H1 (cell line): ENCODE data around the gene NEDD9. TPM values are rescaled to one million over a fixed set of nuclear protein-coding genes. Genes with fewer than 3 reads are reported as not detected.

ENCODE experiments used
- CTCF ChIA-PET: fragments of 300-600 bp; sonication (Branson Sonifier 250); formaldehyde crosslinking; loops from one replicate; lab custom pipeline; 2021; ENCODE audit not compliant: partially characterized antibody; lab: Charles Lee
- POLR2A ChIA-PET: fragments of 300-600 bp; sonication (Branson Sonifier 250); formaldehyde crosslinking; loops from one replicate; lab custom pipeline; 2021; ENCODE audit warnings: inconsistent platforms; ENCODE audit not compliant: partially characterized antibody; lab: Charles Lee
- DNase-seq, 2 experiments: peaks; one replicate each; pipeline versions ENCODE4 v3.0.0 to v3.0.0-alpha.2; 2010 to 2022; ENCODE audit warnings: low spot score in 2 of 2, low read depth in 1 of 2, mixed read lengths in 1 of 2
- FAIRE-seq: peaks from 2 replicates; lab custom pipeline; 2011; peaks lifted over from hg19 to GRCh38; lab: Jason Lieb, UNC
- H2AFZ ChIP-seq: 2 replicates; pipeline ENCODE4 v1.8.1; 2012; ENCODE audit warnings: low read length, inconsistent platforms
- H2AK5ac ChIP-seq: 2 replicates; pipeline ENCODE4 v1.6.1; 2013; ENCODE audit warnings: low read depth, low read length
- H2BK120ac ChIP-seq: replicated peaks from 2 replicates; pipeline ENCODE3; 2013; ENCODE audit warnings: low read depth, low read length, inconsistent platforms
- H2BK12ac ChIP-seq: 2 replicates; pipeline ENCODE4 v1.6.1; 2013; ENCODE audit warnings: low read depth, low read length
- H2BK15ac ChIP-seq: 2 replicates; pipeline ENCODE4 v1.6.1; 2013; ENCODE audit warnings: low read length
- H2BK20ac ChIP-seq: 2 replicates; pipeline ENCODE4 v1.6.1; 2013; ENCODE audit warnings: low read length
- H2BK5ac ChIP-seq: 2 replicates; pipeline ENCODE4 v1.6.1; 2013; ENCODE audit warnings: low read depth, low read length
- H3K14ac ChIP-seq: 2 replicates; pipeline ENCODE4 v1.6.1; 2013; ENCODE audit warnings: inconsistent platforms; ENCODE audit not compliant: insufficient read length
- H3K18ac ChIP-seq: 2 replicates; pipeline ENCODE4 v1.6.1; 2013; ENCODE audit warnings: low read length; ENCODE audit errors: extremely low read depth
- H3K23ac ChIP-seq: 2 replicates; pipeline ENCODE4 v1.6.1; 2013; ENCODE audit warnings: inconsistent platforms; ENCODE audit not compliant: insufficient read length
- H3K23me2 ChIP-seq: 2 replicates; pipeline ENCODE4 v1.6.1; 2013; ENCODE audit warnings: low read depth, low read length
- H3K27ac ChIP-seq: 2 replicates; pipeline ENCODE4 v1.6.1; 2011; ENCODE audit warnings: low read depth, low read length, inconsistent platforms
- H3K27me3 ChIP-seq, 4 experiments: replicated peaks in 1 of 4; 1 replicate in 1 of 4; 2 replicates in 3 of 4; pipeline versions ENCODE4 v1.6.1 to v1.8.1; 2011 to 2013; ENCODE audit warnings: low read length in 3 of 4, mild to moderate bottlenecking in 3 of 4, inconsistent platforms in 2 of 4, mixed read lengths in 2 of 4, moderate library complexity in 1 of 4; ENCODE audit not compliant: control insufficient read depth in 3 of 4, insufficient read depth in 3 of 4; ENCODE audit errors: extremely low read depth in 1 of 4
- H3K36me3 ChIP-seq, 4 experiments: 2 replicates each; pipeline versions ENCODE4 v1.6.1 to v1.8.1; 2011 to 2013; ENCODE audit warnings: mild to moderate bottlenecking in 4 of 4, low read length in 3 of 4, moderate library complexity in 2 of 4, control low read depth in 1 of 4, inconsistent platforms in 1 of 4; ENCODE audit not compliant: insufficient read depth in 4 of 4, control insufficient read depth in 2 of 4
- H3K4ac ChIP-seq: replicated peaks from 2 replicates; pipeline ENCODE3; 2013; ENCODE audit warnings: low read length, low read depth, mixed read lengths, inconsistent platforms; ENCODE audit not compliant: insufficient read length
- H3K4me1 ChIP-seq, 4 experiments: replicated peaks in 1 of 4; 1 replicate in 1 of 4; 2 replicates in 3 of 4; pipeline versions ENCODE4 v1.6.1 to v1.8.1; 2011 to 2013; ENCODE audit warnings: low read length in 3 of 4, inconsistent platforms in 2 of 4, mixed read lengths in 1 of 4; ENCODE audit not compliant: insufficient read depth in 4 of 4, control insufficient read depth in 3 of 4
- H3K4me2 ChIP-seq, 2 experiments: 2 replicates each; pipeline versions ENCODE4 v1.6.1 to v1.8.1; 2011 to 2013; ENCODE audit warnings: low read depth in 2 of 2, low read length in 2 of 2, control low read depth in 1 of 2, inconsistent platforms in 1 of 2, mild to moderate bottlenecking in 1 of 2; ENCODE audit not compliant: insufficient read depth in 1 of 2
- H3K4me3 ChIP-seq, 4 experiments: fragments of 200-600, 300-600 bp in 1 of 4; sonication (generic), shearing (Covaris generic), sonication (Bioruptor Twin) in 1 of 4; 2 replicates each; pipeline versions ENCODE4 v1.5.1 to v1.8.1; 2011 to 2016; ENCODE audit warnings: low read length in 4 of 4, low read depth in 3 of 4, control low read depth in 2 of 4, inconsistent platforms in 2 of 4, mild to moderate bottlenecking in 2 of 4, mixed read lengths in 1 of 4, moderate library complexity in 1 of 4; ENCODE audit not compliant: insufficient read depth in 2 of 4; ENCODE audit errors: extremely low read depth in 1 of 4
- H3K56ac ChIP-seq: replicated peaks from 2 replicates; pipeline ENCODE3; 2013; ENCODE audit warnings: low read depth, mild to moderate bottlenecking, mixed read lengths, low read length, inconsistent platforms; ENCODE audit not compliant: insufficient read length
- H3K79me1 ChIP-seq: 2 replicates; pipeline ENCODE4 v1.6.1; 2013; ENCODE audit warnings: low read depth, low read length, control low read depth
- H3K79me2 ChIP-seq, 2 experiments: 2 replicates each; pipeline versions ENCODE4 v1.6.1 to v1.8.1; 2012 to 2013; ENCODE audit warnings: low read length in 2 of 2, mild to moderate bottlenecking in 2 of 2, inconsistent platforms in 1 of 2; ENCODE audit not compliant: insufficient read depth in 2 of 2, control insufficient read depth in 1 of 2
- H3K9ac ChIP-seq, 4 experiments: replicated peaks in 1 of 4; 1 replicate in 1 of 4; 2 replicates in 3 of 4; pipeline versions ENCODE4 v1.6.1 to v1.8.1; 2011 to 2013; ENCODE audit warnings: low read depth in 3 of 4, low read length in 3 of 4, control low read depth in 2 of 4, mild to moderate bottlenecking in 2 of 4, moderate library complexity in 2 of 4, inconsistent platforms in 1 of 4; ENCODE audit errors: extremely low read depth in 1 of 4
- H3K9me3 ChIP-seq, 2 experiments: 2 replicates each; pipeline versions ENCODE4 v1.6.1 to v1.8.1; 2012 to 2013; ENCODE audit warnings: mild to moderate bottlenecking in 2 of 2, moderate library complexity in 2 of 2, control low read depth in 1 of 2, inconsistent platforms in 1 of 2, low read depth in 1 of 2, low read length in 1 of 2, mixed read lengths in 1 of 2; ENCODE audit not compliant: insufficient read depth in 2 of 2
- H4K20me1 ChIP-seq, 2 experiments: replicated peaks in 1 of 2; 2 replicates each; pipeline versions ENCODE3 to v1.8.1; 2011 to 2013; ENCODE audit warnings: inconsistent platforms in 2 of 2, low read length in 2 of 2, mild to moderate bottlenecking in 1 of 2; ENCODE audit not compliant: insufficient read depth in 2 of 2, control insufficient read depth in 1 of 2
- H4K5ac ChIP-seq: 2 replicates; pipeline ENCODE4 v1.6.1; 2013; ENCODE audit warnings: low read length, low read depth, mixed read lengths, inconsistent platforms; ENCODE audit not compliant: insufficient read length
- H4K8ac ChIP-seq: 2 replicates; pipeline ENCODE4 v1.8.0; 2013; ENCODE audit warnings: mild to moderate bottlenecking, moderate library complexity, low read length, inconsistent platforms; ENCODE audit not compliant: insufficient read depth; ENCODE audit errors: extremely low read depth
- H4K91ac ChIP-seq: replicated peaks from 2 replicates; pipeline ENCODE3; 2013; ENCODE audit warnings: low read length, mixed read lengths, inconsistent platforms; ENCODE audit not compliant: insufficient read length
- BRCA1 ChIP-seq: IDR thresholded peaks from 2 replicates; pipeline ENCODE4 v1.6.1; 2012; ENCODE audit warnings: low read depth, low read length, improper control_type of control experiment
- CEBPB ChIP-seq: IDR thresholded peaks from 2 replicates; pipeline ENCODE4 v1.6.1; 2012; ENCODE audit warnings: low read depth, low read length
- E2F6 ChIP-seq: IDR thresholded peaks from 2 replicates; pipeline ENCODE4 v1.6.1; 2012; ENCODE audit warnings: inconsistent platforms
- EP300 ChIP-seq, 2 experiments: IDR thresholded peaks; 1 replicate in 1 of 2; 2 replicates in 1 of 2; pipeline ENCODE4 v1.6.1; 2011 to 2012; ENCODE audit warnings: low read depth in 2 of 2, low read length in 2 of 2, mild to moderate bottlenecking in 2 of 2, borderline replicate concordance in 1 of 2, inconsistent platforms in 1 of 2, moderate library complexity in 1 of 2
- GTF2F1 ChIP-seq: IDR thresholded peaks from 2 replicates; pipeline ENCODE4 v1.6.1; 2012; ENCODE audit warnings: low read depth, low read length, improper control_type of control experiment, borderline replicate concordance
- SP1 ChIP-seq: IDR thresholded peaks from 2 replicates; pipeline ENCODE4 v1.6.1; 2011; ENCODE audit warnings: low read depth, low read length
- ZNF274 ChIP-seq: IDR thresholded peaks from 2 replicates; pipeline ENCODE4 v1.7.0; 2012; ENCODE audit warnings: low read length, borderline replicate concordance; ENCODE audit errors: extremely low read depth
- WGBS, 2 experiments: shearing (Covaris generic) in 1 of 2; methylation state at CpG; one replicate each; pipeline versions ENCODE4 v1.1.6 to v1.1.7; 2013 to 2015; ENCODE audit warnings: low lambda C conversion rate in 2 of 2, mixed read lengths in 2 of 2, inconsistent platforms in 1 of 2, low coverage in 1 of 2, missing lambda C conversion rate in 1 of 2; ENCODE audit not compliant: insufficient replicate concordance in 2 of 2, insufficient coverage in 1 of 2, insufficient read length in 1 of 2; ENCODE audit errors: extremely low coverage in 1 of 2, missing lambda C conversion rate in 1 of 2; 5-methylcytosine and 5-hydroxymethylcytosine counted together
- polyA plus RNA-seq, 7 experiments: library from polyadenylated mRNA; depleted of rRNA in 3 of 7; stranded (reverse) in 5 of 7; unstranded in 2 of 7; fragments of >200 nt in 5 of 7; fragments of 200-250 nt in 2 of 7; gene quantifications; 1 replicate in 5 of 7; 2 replicates in 1 of 7; 4 replicates in 1 of 7; pipeline versions ENCODE4 v1.2.1 to v1.2.3, GENCODE V29; 2011 to 2013; ENCODE audit warnings: missing spikeins in 2 of 7, mixed read lengths in 2 of 7
- total RNA-seq: library from RNA; stranded (reverse); fragmentation: NEBNext Ultra II Directional; extraction: Animal tissue kit (Norgen Biotek cat#: 25700); gene quantifications from 2 replicates; pipeline ENCODE4 v1.2.1, GENCODE V29; 2021
- TF ChIP-seq, protein P1 (sequence below): IDR thresholded peaks from 2 replicates; pipeline ENCODE4 v1.6.1; 2012; ENCODE audit warnings: low read length, inconsistent platforms

Gene NEDD9
- total and polyA plus RNA-seq, 2 of the 8 experiments (the other 6 are each of a cell fraction or from before 2014, with no cell fraction given), result 3.6 to 12.0 TPM

DNA sequence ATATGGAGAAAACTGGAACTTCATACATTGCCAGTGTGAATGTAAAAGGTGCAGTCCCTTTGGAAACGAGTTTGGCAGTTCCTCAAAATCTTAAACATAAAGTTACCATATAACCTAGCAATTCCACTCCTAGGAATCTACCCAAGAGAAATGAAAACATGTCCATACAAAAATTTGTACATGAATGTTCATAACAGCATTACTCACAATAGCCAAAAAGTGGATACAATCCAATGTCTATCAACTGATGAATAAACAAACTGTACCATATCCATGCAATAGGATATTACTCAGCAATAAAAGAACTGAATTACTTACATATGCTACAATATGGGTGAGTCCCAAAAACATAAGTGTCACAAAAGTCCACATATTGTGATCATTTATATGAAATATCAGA, 72.3 kb downstream of the NEDD9 start:
- Histone ChIP-seq H2BK15ac (no peak overlapping the region), H3K9ac (no peak overlapping the region), H3K23me2 (no peaks in the 10 kb centered on the region), H3K18ac (no peak overlapping the region), H3K79me1 (no peaks in the 10 kb centered on the region), H3K27me3 (no peaks in the 10 kb centered on the region), H3K36me3 (no peaks in the 10 kb centered on the region), H3K23ac (no peak overlapping the region), H2BK120ac (no peak overlapping the region), H4K5ac (no peak overlapping the region), H2BK20ac (0 out of 2 replicates have a peak overlapping the region, but pooled peaks have one; percentile 68), H4K8ac (no peak overlapping the region), H3K27ac (no peak overlapping the region), H4K20me1 (no peaks in the 10 kb centered on the region), H2AFZ (no peak overlapping the region), H2BK12ac (no peak overlapping the region), H3K4ac (no peak overlapping the region), H3K4me1 (no peaks in the 10 kb centered on the region; a peak in 1 of 7 replicates), H2BK5ac (no peak overlapping the region), H3K4me3 (no peak overlapping the region), H2AK5ac (no peak overlapping the region), H3K9me3 (no peaks in the 10 kb centered on the region), H3K79me2 (no peaks in the 10 kb centered on the region), H3K14ac (no peak overlapping the region), H3K56ac (no peak overlapping the region), H4K91ac (no peak overlapping the region), H3K4me2 (no peak overlapping the region)
- WGBS, 2 experiments, result 76% methylated on average over 1 of the region's 1 CpG; no CpG with 5 or more reads in 1 of the 2 experiments
- CTCF ChIA-PET, result no interaction called here
- TF ChIP-seq EP300 (IDR thresholded peaks at IDR 0.05; ENCODE audit: borderline replicate concordance in 1 of 2, low read depth in 2 of 2, low read length in 2 of 2) (no peak), BRCA1 (no peak), SP1 (no peak), ZNF274 (no peak), GTF2F1 (no peak), CEBPB (no peak), E2F6 (no peak)
- TF ChIP-seq, protein P1, sequence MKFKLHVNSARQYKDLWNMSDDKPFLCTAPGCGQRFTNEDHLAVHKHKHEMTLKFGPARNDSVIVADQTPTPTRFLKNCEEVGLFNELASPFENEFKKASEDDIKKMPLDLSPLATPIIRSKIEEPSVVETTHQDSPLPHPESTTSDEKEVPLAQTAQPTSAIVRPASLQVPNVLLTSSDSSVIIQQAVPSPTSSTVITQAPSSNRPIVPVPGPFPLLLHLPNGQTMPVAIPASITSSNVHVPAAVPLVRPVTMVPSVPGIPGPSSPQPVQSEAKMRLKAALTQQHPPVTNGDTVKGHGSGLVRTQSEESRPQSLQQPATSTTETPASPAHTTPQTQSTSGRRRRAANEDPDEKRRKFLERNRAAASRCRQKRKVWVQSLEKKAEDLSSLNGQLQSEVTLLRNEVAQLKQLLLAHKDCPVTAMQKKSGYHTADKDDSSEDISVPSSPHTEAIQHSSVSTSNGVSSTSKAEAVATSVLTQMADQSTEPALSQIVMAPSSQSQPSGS, result no peak
- POLR2A ChIA-PET, result no interaction called here
- DNase-seq (no peak), FAIRE-seq (no peak)
